Ovary (tissue), 3 donors: Measurements from ENCODE around the gene PVALB.

ENCODE experiments used
- EP300 ChIP-seq: sonication (generic); formaldehyde crosslinking; IDR thresholded peaks from one replicate; pipeline ENCODE4 v1.6.1; 2017; ENCODE audit warnings: antibody characterized with exemption
- POLR2A ChIP-seq: fragments of 450-650 bp; IDR thresholded peaks from one replicate; pipeline ENCODE4 v1.6.1; 2017; ENCODE audit warnings: antibody characterized with exemption, mild to moderate bottlenecking, moderate library complexity
- TF ChIP-seq, protein P1 (sequence below), 3 donors: fragments of 450-650 bp in 2 of 3; fragments of 200-600 bp in 1 of 3; IDR thresholded peaks; one replicate each; pipeline versions ENCODE4 v1.5.1 to v1.8.0; 2016 to 2022; ENCODE audit warnings: antibody characterized with exemption in 3 of 3, mild to moderate bottlenecking in 1 of 3
- donor health status: DM: no; HTN: no; CAD: no.

GRCh38 chr22:36753916-36754315, 62.9 kb downstream of the PVALB start:
- TF ChIP-seq, protein P1, sequence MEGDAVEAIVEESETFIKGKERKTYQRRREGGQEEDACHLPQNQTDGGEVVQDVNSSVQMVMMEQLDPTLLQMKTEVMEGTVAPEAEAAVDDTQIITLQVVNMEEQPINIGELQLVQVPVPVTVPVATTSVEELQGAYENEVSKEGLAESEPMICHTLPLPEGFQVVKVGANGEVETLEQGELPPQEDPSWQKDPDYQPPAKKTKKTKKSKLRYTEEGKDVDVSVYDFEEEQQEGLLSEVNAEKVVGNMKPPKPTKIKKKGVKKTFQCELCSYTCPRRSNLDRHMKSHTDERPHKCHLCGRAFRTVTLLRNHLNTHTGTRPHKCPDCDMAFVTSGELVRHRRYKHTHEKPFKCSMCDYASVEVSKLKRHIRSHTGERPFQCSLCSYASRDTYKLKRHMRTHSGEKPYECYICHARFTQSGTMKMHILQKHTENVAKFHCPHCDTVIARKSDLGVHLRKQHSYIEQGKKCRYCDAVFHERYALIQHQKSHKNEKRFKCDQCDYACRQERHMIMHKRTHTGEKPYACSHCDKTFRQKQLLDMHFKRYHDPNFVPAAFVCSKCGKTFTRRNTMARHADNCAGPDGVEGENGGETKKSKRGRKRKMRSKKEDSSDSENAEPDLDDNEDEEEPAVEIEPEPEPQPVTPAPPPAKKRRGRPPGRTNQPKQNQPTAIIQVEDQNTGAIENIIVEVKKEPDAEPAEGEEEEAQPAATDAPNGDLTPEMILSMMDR (IDR thresholded peaks at IDR 0.05), result no peak
- no peak for TF ChIP-seq POLR2A
- no peak for TF ChIP-seq EP300
